ENCODE results near the gene TBCK.

DNA sequence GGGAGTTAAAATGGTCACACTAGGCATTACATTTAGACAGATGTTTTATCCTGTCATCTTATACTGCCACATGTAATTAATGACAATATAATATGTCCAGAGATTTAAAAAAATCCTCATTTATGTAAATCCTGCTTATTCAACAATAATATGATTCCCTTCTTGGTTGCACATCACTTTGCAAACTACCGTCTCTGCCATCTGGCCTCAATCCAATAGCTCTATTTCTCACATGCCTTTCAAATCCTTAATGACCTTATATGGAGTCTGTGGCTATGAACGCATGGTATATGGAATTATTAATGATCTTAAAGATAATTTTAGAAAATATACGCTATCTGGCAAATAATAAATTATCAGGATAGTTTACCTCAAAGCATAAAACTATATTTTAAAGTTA, 276.2 kb downstream of the TBCK start:
- TF ChIP-seq, protein P1, sequence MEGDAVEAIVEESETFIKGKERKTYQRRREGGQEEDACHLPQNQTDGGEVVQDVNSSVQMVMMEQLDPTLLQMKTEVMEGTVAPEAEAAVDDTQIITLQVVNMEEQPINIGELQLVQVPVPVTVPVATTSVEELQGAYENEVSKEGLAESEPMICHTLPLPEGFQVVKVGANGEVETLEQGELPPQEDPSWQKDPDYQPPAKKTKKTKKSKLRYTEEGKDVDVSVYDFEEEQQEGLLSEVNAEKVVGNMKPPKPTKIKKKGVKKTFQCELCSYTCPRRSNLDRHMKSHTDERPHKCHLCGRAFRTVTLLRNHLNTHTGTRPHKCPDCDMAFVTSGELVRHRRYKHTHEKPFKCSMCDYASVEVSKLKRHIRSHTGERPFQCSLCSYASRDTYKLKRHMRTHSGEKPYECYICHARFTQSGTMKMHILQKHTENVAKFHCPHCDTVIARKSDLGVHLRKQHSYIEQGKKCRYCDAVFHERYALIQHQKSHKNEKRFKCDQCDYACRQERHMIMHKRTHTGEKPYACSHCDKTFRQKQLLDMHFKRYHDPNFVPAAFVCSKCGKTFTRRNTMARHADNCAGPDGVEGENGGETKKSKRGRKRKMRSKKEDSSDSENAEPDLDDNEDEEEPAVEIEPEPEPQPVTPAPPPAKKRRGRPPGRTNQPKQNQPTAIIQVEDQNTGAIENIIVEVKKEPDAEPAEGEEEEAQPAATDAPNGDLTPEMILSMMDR (conservative IDR thresholded peaks at IDR 0.05): no peak
- TF ChIP-seq ZFX (IDR thresholded peaks at IDR 0.05): no peak
